Measurements from ENCODE around the gene VWA8.
"Not testable (repeated sequence)": the region's sequence is repeated elsewhere in the genome, so short reads cannot be mapped to it uniquely, and the experiment has no call there.

VWA8 gene

GRCh38 chr13:41851351-41851750 is 109.6 kb downstream of the VWA8 start:
- DNase-seq (ENCODE audit: low read depth), result no peak

DNA sequence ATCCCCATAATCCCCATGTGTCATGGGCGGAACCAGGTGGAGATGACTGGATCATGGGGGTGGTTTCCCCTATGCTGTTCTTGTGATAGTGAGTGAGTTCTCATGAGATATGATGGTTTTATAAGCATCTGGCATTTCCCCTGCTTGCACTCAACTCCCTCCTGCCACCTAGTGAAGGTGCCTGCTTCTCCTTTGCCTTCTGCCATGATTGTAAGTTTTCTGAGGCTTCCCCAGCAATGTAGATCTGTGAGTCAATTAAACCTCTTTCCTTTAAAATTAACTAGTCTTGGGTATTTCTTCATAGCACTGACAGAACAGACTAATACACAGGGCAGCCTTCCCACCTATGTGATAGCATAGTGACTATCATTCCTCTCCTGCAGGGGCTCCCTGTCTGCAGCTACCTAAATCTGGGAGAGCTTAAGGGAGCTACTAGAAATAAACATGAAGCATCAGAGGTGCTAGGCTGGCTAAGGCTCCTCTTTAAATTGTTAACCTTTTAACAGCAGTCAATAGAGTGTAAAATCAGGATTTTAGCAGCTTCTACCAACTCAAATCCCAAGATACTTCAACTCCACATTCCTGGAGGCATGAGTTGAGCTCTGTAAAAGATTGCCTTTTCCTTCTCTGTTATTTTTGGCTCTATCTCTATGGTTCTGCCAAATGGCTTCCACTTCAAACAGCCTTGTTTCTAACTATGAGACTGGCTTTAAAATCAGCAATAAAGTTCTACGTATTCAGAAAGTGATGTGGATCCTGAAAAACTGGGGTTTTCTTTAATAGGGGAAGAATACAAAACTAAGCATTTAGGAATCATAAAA is 112.3 kb downstream of the VWA8 start:
- DNase-seq (ENCODE audit: low read depth), result no peak

GRCh38 chr13:41847216-41847615 is 113.7 kb downstream of the VWA8 start:
- DNase-seq (ENCODE audit: low read depth), result no peak

- DNase-seq (ENCODE audit: low read depth), result no peak
These were observed 118.8 kb downstream of the VWA8 start for GRCh38 chr13:41842036-41842620.

DNA sequence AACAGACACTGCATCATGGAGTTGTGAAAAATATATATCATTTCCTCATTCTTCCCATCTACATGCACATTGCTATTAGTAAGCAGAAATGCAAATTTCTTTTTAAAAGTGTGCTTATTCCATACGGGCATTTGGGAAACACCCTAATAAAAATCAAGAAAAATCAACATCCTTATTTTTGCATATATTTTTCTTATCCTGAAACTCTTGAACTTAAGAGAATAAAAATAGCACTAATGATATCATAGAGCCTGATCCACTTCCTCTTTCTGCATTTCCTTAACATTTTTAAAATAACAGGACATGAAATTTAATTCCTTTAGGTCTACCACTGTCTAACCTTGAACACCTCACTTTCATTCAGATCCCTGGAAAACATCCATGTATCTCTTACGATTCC is 123.3 kb downstream of the VWA8 start:
- no peak for DNase-seq (ENCODE audit: low read depth)

GRCh38 chr13:41835871-41836270 is 125.0 kb downstream of the VWA8 start:
- no peak for DNase-seq (ENCODE audit: low read depth)

GRCh38 chr13:41834697-41835096 is 126.2 kb downstream of the VWA8 start:
- DNase-seq (ENCODE audit: low read depth), result not testable (repeated sequence)

DNA sequence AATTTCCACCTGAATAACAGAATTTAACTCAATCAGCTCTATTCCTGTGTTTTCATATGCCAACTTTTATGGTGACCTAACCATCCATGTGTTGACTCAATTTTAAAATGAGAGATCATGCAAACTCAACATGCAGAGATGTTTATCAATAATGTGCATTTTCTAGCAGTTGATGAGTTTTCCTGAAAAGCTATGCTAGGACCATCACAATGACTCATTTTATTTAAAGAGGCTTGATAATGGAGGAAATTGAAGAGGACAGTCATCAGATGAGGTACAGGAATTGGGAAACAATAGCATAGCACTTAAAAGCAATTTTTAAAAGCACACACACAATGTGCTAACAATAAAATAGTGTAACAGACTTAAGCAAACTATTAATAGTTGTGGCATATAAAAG is 127.1 kb downstream of the VWA8 start:
- no peak for DNase-seq (ENCODE audit: low read depth)

DNA sequence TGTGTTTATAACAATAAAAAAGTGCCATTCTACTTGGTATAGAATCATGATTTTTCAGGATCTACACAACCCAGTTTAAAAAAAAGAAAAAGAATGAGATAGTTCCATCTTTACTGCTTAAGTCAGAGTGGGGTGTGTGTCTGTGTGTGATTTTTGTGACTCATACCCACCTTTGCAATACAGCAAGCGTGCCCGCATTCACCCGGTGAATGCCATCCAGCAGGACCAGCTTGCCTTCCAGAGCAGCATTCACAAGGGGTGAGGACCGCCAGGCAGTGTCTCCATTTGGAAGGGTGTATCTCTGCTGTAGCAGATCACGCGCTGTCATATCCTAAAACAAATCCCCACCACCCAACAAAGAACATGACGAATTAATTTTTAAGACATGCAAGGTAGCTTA is 127.7 kb downstream of the VWA8 start:
- DNase-seq (ENCODE audit: low read depth), result no peak

- no peak for DNase-seq (ENCODE audit: low read depth)
These were observed 133.2 kb downstream of the VWA8 start for GRCh38 chr13:41827507-41828213.

- no peak for DNase-seq (ENCODE audit: low read depth)
These were observed 135.2 kb downstream of the VWA8 start for GRCh38 chr13:41825691-41826090.

DNA sequence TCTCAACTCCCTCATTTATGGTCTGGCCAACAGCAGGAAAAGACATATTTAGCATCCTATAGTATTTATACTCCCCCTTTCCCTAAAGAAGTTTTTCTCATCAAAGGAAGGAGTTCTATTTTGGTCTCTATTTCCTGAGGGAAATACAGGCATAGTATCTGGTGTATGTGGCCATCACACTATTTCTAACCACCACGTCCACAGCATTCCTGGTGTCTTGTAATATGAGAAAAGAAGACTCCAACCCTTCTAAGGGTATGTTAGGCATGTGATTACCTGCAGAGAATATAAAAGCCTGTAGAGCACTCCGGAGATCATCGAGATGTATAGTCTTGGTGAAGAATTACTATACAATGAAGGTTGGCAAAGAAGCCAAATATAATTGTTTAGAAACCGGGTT is 137.4 kb downstream of the VWA8 start:
- DNase-seq (ENCODE audit: low read depth), result no peak

GRCh38 chr13:41822560-41822959 is 138.3 kb downstream of the VWA8 start:
- DNase-seq (ENCODE audit: low read depth), result no peak

- no peak for DNase-seq (ENCODE audit: low read depth)
These were observed 139.7 kb downstream of the VWA8 start for GRCh38 chr13:41821238-41821594.

DNA sequence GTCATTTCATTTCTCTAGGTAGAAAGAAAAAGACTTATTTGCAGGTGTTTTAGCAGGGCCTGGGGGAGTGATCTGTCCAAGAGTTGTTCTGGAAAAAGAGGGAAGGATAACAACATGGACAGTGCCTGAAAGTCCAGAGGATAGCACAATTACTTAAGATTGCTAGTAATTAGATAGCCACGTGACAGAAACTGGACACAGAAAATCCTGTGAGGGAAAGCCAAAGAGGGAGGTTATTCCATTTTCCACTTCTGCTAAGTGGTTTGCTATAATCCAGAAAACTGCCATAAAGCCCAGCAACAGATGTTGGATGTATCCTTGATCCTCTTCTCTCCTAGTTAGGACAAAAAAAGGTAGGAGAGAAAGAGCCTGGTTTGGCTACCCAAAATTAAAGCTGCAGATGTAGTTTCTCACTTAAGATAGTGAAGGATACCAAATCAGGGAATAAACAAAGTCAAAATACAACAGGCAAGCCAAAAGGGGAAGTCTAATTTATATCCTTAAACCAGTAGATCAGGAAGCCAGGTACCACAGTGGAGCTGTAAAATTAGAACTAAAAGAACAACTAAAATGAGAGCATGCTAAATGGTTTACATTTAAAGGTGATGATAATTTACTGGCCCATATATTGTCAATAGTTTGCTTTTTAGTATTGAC is 140.2 kb downstream of the VWA8 start:
- DNase-seq (ENCODE audit: low read depth), result no peak

DNA sequence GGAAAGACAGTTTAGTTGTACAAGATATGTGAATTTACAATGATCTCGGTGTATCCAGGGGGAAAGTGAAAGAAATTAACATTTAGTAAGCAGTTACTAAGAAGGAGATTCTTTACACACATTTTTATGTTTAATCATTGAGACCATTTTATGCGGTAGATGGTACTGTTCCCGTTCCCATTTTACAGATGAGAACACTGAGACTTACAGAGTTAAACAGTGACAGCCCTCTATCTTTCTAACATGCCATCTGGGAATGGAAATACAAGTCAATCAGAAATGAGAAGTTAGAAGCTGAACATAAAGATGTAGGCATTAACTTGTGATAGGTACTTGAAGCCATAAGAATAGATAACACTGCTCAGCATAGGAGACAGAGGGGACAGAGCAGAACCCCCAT is 144.9 kb downstream of the VWA8 start:
- no peak for DNase-seq (ENCODE audit: low read depth)

- no peak for DNase-seq (ENCODE audit: low read depth)
These were observed 147.5 kb downstream of the VWA8 start for GRCh38 chr13:41813426-41813825.

DNA sequence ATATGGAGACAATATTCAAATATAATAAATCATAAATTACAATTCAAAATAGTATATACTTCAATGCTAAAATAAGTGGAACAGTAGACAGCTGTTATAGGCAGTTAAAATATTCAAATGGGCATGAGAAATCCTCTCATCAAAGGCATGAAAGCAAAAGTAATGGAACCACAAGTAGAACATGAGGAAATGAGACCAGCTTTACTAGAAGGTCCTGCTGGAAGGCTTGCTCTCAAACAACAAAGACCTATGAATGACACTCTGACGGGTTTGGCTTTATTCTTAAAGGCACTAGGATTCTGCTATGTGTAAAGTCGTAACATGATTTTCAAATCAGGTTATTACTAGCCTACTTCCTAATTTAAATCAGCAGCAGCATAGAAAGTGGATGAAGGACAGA is 148.1 kb downstream of the VWA8 start:
- DNase-seq (ENCODE audit: low read depth), result no peak

GRCh38 chr13:41812237-41812636 is 148.7 kb downstream of the VWA8 start:
- DNase-seq (ENCODE audit: low read depth), result no peak

- no peak for DNase-seq (ENCODE audit: low read depth)
These were observed 149.3 kb downstream of the VWA8 start for GRCh38 chr13:41811588-41812021.

DNA sequence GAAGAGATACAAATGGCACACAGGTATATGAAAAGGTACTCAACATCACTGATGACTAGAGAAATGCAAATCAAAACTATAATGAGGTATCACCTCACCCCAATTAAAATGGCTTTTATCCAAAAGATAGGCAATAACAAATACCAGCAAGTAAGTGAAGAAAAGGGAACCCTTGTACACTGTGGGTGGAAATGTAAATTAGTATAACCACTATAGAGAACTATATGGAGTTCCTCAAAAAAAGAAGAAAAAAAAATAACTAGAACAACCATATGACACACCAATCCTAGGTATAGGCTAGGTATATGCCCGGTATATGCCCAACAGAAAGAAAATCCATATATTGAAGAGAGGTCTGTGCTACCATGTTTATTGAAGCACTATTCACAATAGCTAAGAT is 150.9 kb downstream of the VWA8 start:
- DNase-seq (ENCODE audit: low read depth), result no peak

DNA sequence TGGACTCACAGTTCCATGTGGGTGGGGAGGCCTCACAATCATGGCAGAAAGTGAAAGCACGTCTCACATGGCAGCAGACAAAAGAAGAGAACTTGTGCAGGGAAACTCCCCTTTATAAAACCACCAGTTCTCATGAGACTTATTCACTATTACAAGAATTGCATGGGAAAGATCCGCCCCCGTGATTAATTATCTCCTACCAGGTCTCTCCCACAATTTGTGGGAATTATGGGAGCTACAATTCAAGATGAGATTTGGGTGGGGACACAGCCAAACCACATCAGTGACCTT is 157.5 kb downstream of the VWA8 start:
- DNase-seq (ENCODE audit: low read depth), result peak; percentile 4
